ENCODE results near the gene C1orf210.

The C1orf210 gene

GRCh38 chr1:43232074-43232473 is 53.3 kb downstream of the C1orf210 start:
- H3K9me3 ChIP-seq (ENCODE audit: control insufficient read depth, insufficient read depth, low read length), result no peaks in the 10 kb centered on the region
- no peaks in the 10 kb centered on the region for H3K27me3 ChIP-seq (ENCODE audit: control insufficient read depth, insufficient read depth, low read length)
- H3K36me3 ChIP-seq (ENCODE audit: control insufficient read depth, insufficient read depth, low read length), result no peaks in the 10 kb centered on the region
- no peak overlapping the region for H3K4me3 ChIP-seq (ENCODE audit: low read depth, low read length)
- no peak overlapping the region for H3K9ac ChIP-seq (ENCODE audit: low read depth, low read length)
- H3K4me1 ChIP-seq (ENCODE audit: control insufficient read depth, insufficient read depth, low read length), result no peaks in the 10 kb centered on the region
